GM21529 (cell line): Measurements from ENCODE around the gene CABCOCO1.

ENCODE experiments used
- ATAC-seq: cut with Tn5 transposase; IDR thresholded peaks from one replicate; pipeline ENCODE4 v1.9.1; 2021; ENCODE audit not compliant: unreplicated experiment

The CABCOCO1 gene

GRCh38 chr10:61754587-61755550 lies 92.1 kb downstream of the CABCOCO1 start:
- no peak for ATAC-seq

DNA sequence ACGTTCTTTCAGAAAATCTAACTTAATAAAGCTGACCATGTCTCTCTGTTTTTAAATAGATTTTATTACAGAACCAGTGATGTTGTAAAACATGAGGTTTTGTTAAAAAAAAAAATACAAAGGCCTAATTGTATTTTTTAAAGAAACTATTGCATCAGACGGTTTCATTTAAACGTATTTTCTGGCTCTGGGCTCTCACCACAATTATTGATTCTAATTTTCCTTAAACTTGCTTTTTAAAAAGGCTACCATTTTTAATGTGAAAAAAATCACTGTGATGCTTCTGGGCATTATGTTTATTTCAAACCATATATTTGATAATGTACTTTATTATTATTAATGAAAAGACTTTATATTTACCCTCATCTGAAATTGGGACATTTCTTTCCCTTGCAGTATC lies 94.3 kb downstream of the CABCOCO1 start:
- no peak for ATAC-seq

GRCh38 chr10:61757525-61758397 lies 95.0 kb downstream of the CABCOCO1 start:
- no peak for ATAC-seq

- no peak for ATAC-seq
Observed at GRCh38 chr10:61758433-61758832, 95.7 kb downstream of the CABCOCO1 start.

DNA sequence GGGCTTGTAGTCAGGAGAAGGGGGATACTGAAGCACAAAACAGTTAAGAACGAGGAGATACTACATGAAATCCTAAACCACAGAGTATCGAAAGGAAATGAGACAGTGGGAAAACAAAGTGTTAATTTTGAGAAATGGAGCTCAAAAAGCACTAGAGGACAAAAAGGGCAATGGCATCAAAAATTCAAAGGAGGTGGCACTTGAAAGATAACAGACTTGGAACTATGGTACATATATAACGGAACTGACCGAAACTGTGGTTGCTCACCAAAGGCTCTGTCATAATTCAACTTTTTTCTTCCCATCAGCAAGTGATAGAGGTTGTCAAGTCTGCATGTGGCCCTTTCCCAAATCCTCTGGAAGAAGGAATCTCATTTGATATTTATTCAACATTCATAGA lies 97.0 kb downstream of the CABCOCO1 start:
- ATAC-seq: no peak

DNA sequence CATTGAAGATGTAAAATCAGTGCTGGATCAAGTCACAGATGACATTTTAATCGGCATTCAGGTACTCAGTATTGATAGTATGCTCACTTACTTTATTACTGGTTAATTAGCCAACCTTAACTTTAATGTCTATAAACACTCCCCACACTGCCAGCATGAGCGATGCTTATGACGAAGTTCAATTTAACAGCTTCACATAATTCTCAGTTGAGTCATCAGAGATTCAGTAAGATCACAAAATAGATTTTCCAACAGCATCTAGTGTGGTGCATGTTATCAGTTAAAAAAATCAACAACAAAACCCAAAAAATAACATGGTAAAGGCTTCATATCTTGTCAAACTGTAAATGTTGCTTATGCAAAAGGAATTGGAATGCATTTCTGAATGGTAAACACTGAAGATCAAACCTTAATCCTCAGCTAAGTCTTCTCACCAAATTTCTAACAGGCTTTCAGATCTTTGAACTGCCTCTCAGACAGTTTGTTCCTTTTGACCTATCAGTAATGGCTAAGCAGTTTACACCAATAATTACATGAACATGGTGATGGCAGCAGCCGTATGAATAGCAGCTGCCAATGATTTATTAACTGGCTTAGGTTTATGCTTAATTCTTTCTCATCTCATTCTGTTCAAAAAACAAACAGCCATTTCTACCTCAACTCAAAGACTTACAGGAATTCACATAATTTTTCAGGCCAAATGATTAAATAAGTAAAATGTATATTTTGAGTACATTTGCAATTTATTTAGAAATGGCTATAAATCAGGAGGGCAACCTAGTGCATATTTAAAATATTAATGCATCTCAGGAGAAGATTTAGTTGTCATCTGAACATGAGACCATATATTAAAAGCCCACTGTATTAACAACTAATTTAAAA lies 98.5 kb downstream of the CABCOCO1 start:
- ATAC-seq: no peak

GRCh38 chr10:61761825-61762217 lies 99.1 kb downstream of the CABCOCO1 start:
- no peak for ATAC-seq

- ATAC-seq: no peak
Observed at GRCh38 chr10:61763778-61764177, 101.0 kb downstream of the CABCOCO1 start.

- ATAC-seq: no peak
Observed at GRCh38 chr10:61764486-61764885, 101.8 kb downstream of the CABCOCO1 start.

- no peak for ATAC-seq
Observed at GRCh38 chr10:61765176-61766087, 102.7 kb downstream of the CABCOCO1 start.

DNA sequence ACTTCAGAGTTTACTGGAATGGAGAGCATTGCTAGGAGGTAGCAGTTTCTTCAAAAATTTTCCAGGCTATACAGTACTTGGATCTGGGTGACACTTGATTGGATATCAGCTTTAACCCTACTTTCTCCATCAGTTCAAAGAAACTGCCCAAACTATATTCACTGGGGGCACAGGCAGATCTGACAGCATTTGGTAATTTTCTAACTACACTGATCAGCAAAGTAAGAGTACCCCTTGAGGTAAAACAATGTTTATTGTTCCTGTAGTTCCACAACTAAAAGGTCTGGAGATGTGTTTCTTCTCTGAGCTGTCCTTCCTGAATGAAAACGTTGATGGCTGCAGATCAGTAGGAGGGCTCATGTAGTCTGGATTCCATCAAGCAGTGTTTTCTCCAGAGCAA lies 104.2 kb downstream of the CABCOCO1 start:
- no peak for ATAC-seq

- ATAC-seq: no peak
Observed at GRCh38 chr10:61774031-61774430, 111.3 kb downstream of the CABCOCO1 start.

DNA sequence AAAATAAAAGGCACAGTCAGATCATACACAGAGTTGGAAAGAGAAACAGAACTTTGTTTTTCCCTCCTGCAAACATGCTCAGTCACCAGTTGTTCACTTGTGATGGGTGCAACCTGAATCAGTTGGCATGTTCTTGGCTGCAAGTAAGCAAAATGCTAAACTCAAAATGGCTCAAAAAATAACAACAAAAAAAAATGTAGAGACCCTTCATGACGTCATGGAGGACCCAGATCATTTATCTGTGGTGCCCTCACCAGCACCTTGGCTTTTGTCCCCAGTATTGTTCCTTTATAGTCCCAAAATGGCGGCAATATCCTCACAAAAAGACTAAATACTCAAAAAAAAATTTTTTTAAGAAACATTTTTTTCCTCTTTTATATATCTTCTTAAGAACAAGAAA lies 112.4 kb downstream of the CABCOCO1 start:
- no peak for ATAC-seq

- ATAC-seq: no peak
Observed at GRCh38 chr10:61776615-61777266, 114.0 kb downstream of the CABCOCO1 start.

- no peak for ATAC-seq
Observed at GRCh38 chr10:61778137-61778536, 115.4 kb downstream of the CABCOCO1 start.

DNA sequence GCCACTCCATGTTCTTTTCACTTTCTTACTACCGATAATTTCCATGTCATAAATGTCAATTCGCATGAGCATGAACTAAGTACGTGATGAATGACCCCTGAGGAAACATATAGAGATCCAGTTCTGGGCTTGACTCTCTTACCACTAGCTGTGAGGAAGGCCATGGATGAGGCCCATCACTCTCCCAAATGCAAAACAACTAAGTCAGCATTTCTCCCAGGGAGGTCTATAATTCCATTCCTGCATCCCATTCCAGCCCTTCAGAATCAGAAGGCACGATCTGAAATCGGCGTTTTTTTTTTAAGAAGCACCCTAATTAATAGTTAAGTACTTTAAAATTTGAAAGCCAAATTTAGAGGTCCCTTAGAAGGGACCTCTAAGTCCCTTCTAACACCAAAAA lies 116.5 kb downstream of the CABCOCO1 start:
- ATAC-seq: no peak

GRCh38 chr10:61779950-61780659 lies 117.4 kb downstream of the CABCOCO1 start:
- no peak for ATAC-seq

- no peak for ATAC-seq
Observed at GRCh38 chr10:61780732-61781131, 118.0 kb downstream of the CABCOCO1 start.

DNA sequence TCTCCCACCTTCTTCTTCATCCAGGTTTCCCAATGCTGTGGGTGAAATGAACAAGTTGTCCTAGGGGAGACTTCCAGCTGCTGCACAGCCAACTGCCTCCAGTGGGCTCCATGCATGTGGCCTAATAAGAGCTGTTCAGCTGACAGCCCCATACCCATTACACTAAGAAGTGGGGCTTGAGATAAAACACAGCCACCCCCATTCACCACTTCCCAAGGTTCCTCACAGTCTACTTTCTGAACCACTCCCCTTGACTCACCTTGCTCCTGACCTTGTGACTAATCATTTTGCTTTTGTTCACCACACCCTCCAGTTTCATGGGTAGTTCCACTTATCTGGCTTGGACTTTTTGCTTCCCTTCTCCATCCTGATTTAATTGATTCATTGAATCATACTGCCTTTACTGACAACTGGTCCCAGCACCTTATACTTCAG lies 119.3 kb downstream of the CABCOCO1 start:
- ATAC-seq: no peak
